Measurements from ENCODE around the gene ZBTB22.

GRCh38 chr6:33299237-33299944, 18.2 kb downstream of the ZBTB22 start:
- TF ChIP-seq POLR2AphosphoS5 (IDR thresholded peaks at IDR 0.05; ENCODE audit: borderline replicate concordance, low read depth, low read length) (peak; percentile 98), EZH2 (IDR thresholded peaks at IDR 0.05) (no peak)

Data from SK-N-MC (cell line).